Common myeloid progenitor, CD34-positive (primary cell): ENCODE measurements around the gene RALGAPA2.
A peak's percentile ranks its signal among the peaks of the same experiment; 100 is the strongest.
"Not testable (repeated sequence)": the region's sequence is repeated elsewhere in the genome, so short reads cannot be mapped to it uniquely, and the experiment has no call there.

Experiments used
- CTCF ChIA-PET: fragments of 350-600 bp; sonication (Branson Sonifier 250); formaldehyde crosslinking; loops from one replicate; lab custom pipeline; 2021; ENCODE audit warnings: antibody characterized with exemption; lab: Charles Lee
- POLR2A ChIA-PET: fragments of 350-600 bp; sonication (Branson Sonifier 250); formaldehyde crosslinking; loops from one replicate; lab custom pipeline; 2021; ENCODE audit warnings: antibody characterized with exemption; lab: Charles Lee
- DNase-seq, 3 donors: peaks; one replicate each; pipeline versions ENCODE4 v3.0.0 to v3.0.0-alpha.2; 2013
- H3K27ac ChIP-seq, 2 experiments: 1 replicate in 1 of 2; 2 replicates in 1 of 2; pipeline ENCODE4 v1.7.0; 2013; ENCODE audit warnings: inconsistent platforms in 2 of 2, low read length in 2 of 2, mild to moderate bottlenecking in 2 of 2, low read depth in 1 of 2, moderate library complexity in 1 of 2; ENCODE audit not compliant: severe bottlenecking in 2 of 2, insufficient read depth in 1 of 2, poor library complexity in 1 of 2
- H3K27me3 ChIP-seq, 5 experiments: replicated peaks in 2 of 5; 1 replicate in 3 of 5; 2 replicates in 2 of 5; pipeline versions ENCODE4 v1.6.1 to v1.7.0; 2013; ENCODE audit warnings: low read length in 4 of 5, mild to moderate bottlenecking in 2 of 5, moderate library complexity in 2 of 5, inconsistent platforms in 1 of 5; ENCODE audit not compliant: insufficient read depth in 5 of 5, control insufficient read depth in 4 of 5
- H3K36me3 ChIP-seq, 4 experiments: 1 replicate in 2 of 4; 2 replicates in 2 of 4; pipeline versions ENCODE4 v1.6.1 to v1.7.0; 2013; ENCODE audit warnings: low read length in 3 of 4, control low read depth in 1 of 4, mild to moderate bottlenecking in 1 of 4; ENCODE audit not compliant: control insufficient read depth in 4 of 4, insufficient read depth in 4 of 4
- H3K4me1 ChIP-seq, 4 experiments: 1 replicate in 3 of 4; 2 replicates in 1 of 4; pipeline versions ENCODE4 v1.6.1 to v1.7.1; 2013; ENCODE audit warnings: low read length in 3 of 4, mild to moderate bottlenecking in 3 of 4, control low read depth in 1 of 4, inconsistent platforms in 1 of 4, moderate library complexity in 1 of 4; ENCODE audit not compliant: control insufficient read depth in 4 of 4, insufficient read depth in 4 of 4; ENCODE audit errors: control extremely low read depth in 1 of 4
- H3K4me3 ChIP-seq, 7 experiments: 1 replicate in 4 of 7; 2 replicates in 3 of 7; pipeline versions ENCODE4 v1.5.1 to v1.7.0; 2013; ENCODE audit warnings: mild to moderate bottlenecking in 7 of 7, low read length in 6 of 7, moderate library complexity in 6 of 7, inconsistent platforms in 2 of 7, low read depth in 2 of 7, control low read depth in 1 of 7; ENCODE audit not compliant: insufficient read depth in 4 of 7, control insufficient read depth in 1 of 7; ENCODE audit errors: extremely low read depth in 1 of 7
- H3K9me3 ChIP-seq, 5 experiments: 1 replicate in 4 of 5; 2 replicates in 1 of 5; pipeline versions ENCODE4 v1.6.1 to v1.7.1; 2013; ENCODE audit warnings: low read length in 4 of 5, mild to moderate bottlenecking in 2 of 5, inconsistent platforms in 1 of 5, low read depth in 1 of 5, moderate library complexity in 1 of 5; ENCODE audit not compliant: control insufficient read depth in 4 of 5, insufficient read depth in 2 of 5; ENCODE audit errors: control extremely low read depth in 1 of 5
- WGBS: methylation state at CpG from one replicate; pipeline ENCODE4 v1.1.5; 2013; ENCODE audit not compliant: insufficient coverage; 5-methylcytosine and 5-hydroxymethylcytosine counted together

The RALGAPA2 gene

GRCh38 chr20:20362774-20363433, 349.5 kb downstream of the RALGAPA2 start:
- POLR2A ChIA-PET: interaction anchor here (1.0 kb wide), 1 partner anchor 9 kb away, joined by 5 read pairs; no protein-coding TSS in a partner anchor
- WGBS: 7% methylated on average over 9 of the region's 17 CpGs

GRCh38 chr20:20360464-20360863, 352.0 kb downstream of the RALGAPA2 start:
- peaks cover 0 to 3% (median 0%) of the 10 kb centered on the region in 5 experiments for H3K9me3 ChIP-seq
- 0% methylated on average over 3 of the region's 6 CpGs for WGBS
- peaks cover 0 to 22% (median 12%) of the 10 kb centered on the region in 4 experiments for H3K4me1 ChIP-seq
- DNase-seq: peak; percentile 60 to 81 (median 76)
- H3K4me3 ChIP-seq: no peak overlapping the region
- H3K27ac ChIP-seq: no peak overlapping the region
- ChIA-PET CTCF (interaction anchor here (1.1 kb wide), 3 partner anchors 11 to 96 kb away, joined by 3 to 4 read pairs (median 3); no protein-coding TSS in a partner anchor), POLR2A (no interaction called here)
- peaks cover 9 to 60% (median 41%) of the 10 kb centered on the region in 5 experiments for H3K27me3 ChIP-seq
- no peaks in the 10 kb centered on the region for H3K36me3 ChIP-seq

More at GRCh38 chr20:20362774-20363433, 349.5 kb downstream of the RALGAPA2 start:
- CTCF ChIA-PET: no interaction called here
- Histone ChIP-seq H3K27ac (no peak overlapping the region), H3K4me3 (no peak overlapping the region), H3K9me3 (no peaks in the 10 kb centered on the region), H3K27me3 (peaks cover 14 to 83% (median 45%) of the 10 kb centered on the region in 5 experiments), H3K4me1 (peaks cover 0 to 34% (median 23%) of the 10 kb centered on the region in 4 experiments), H3K36me3 (no peaks in the 10 kb centered on the region)
- DNase-seq: peak; percentile 43 to 67 (median 65)

- no peak overlapping the region for H3K4me3 ChIP-seq
- H3K9me3 ChIP-seq: peaks cover 0 to 3% (median 0%) of the 10 kb centered on the region in 5 experiments
- WGBS: 97% methylated on average over 4 of the region's 6 CpGs
- peaks cover 0 to 20% (median 8%) of the 10 kb centered on the region in 4 experiments for H3K4me1 ChIP-seq
- ChIA-PET CTCF (interaction anchor here (1.0 to 1.1 kb wide), 3 partner anchors 12 to 235 kb away, joined by 3 to 4 read pairs (median 3); no protein-coding TSS in a partner anchor), POLR2A (no interaction called here)
- peaks cover 9 to 52% (median 32%) of the 10 kb centered on the region in 5 experiments for H3K27me3 ChIP-seq
- no peak for DNase-seq
- no peaks in the 10 kb centered on the region for H3K36me3 ChIP-seq
- no peak overlapping the region for H3K27ac ChIP-seq
These were observed 352.8 kb downstream of the RALGAPA2 start for GRCh38 chr20:20359628-20360027.

GRCh38 chr20:20358801-20359200, 353.6 kb downstream of the RALGAPA2 start:
- peaks cover 0 to 8% (median 0%) of the 10 kb centered on the region in 5 experiments for H3K9me3 ChIP-seq
- no peaks in the 10 kb centered on the region for H3K36me3 ChIP-seq
- peaks cover 9 to 44% (median 28%) of the 10 kb centered on the region in 5 experiments for H3K27me3 ChIP-seq
- ChIA-PET POLR2A (no interaction called here), CTCF (interaction anchor here (0.8 to 1.1 kb wide), 2 partner anchors 12 to 24 kb away, joined by 3 read pairs; no protein-coding TSS in a partner anchor)
- no peak overlapping the region for H3K27ac ChIP-seq
- H3K4me3 ChIP-seq: no peak overlapping the region
- DNase-seq: no peak
- peaks cover 0 to 12% (median 4%) of the 10 kb centered on the region in 4 experiments for H3K4me1 ChIP-seq

- CTCF ChIA-PET, H3K4me1 ChIP-seq, DNase-seq, H3K4me3 ChIP-seq, H3K27ac ChIP-seq, POLR2A ChIA-PET, H3K36me3 ChIP-seq: not testable (repeated sequence)
- Histone ChIP-seq H3K27me3 (peaks cover under 1 to 12% (median 6%) of the 10 kb centered on the region in 5 experiments), H3K9me3 (peaks cover 0 to 15% (median 2%) of the 10 kb centered on the region in 5 experiments)
These were observed 356.9 kb downstream of the RALGAPA2 start for GRCh38 chr20:20355503-20355902.

- WGBS: 0% methylated on average over 1 of the region's 3 CpGs
These were observed 358.9 kb downstream of the RALGAPA2 start for GRCh38 chr20:20353576-20353975.

GRCh38 chr20:20344476-20344875, 368.0 kb downstream of the RALGAPA2 start:
- CTCF ChIA-PET: no interaction called here

More at GRCh38 chr20:20353576-20353975, 358.9 kb downstream of the RALGAPA2 start:
- POLR2A ChIA-PET: no interaction called here
- H3K27ac ChIP-seq: no peak overlapping the region
- no peaks in the 10 kb centered on the region for H3K4me1 ChIP-seq
- H3K27me3 ChIP-seq: peaks cover 0 to 4% (median 0%) of the 10 kb centered on the region in 5 experiments
- CTCF ChIA-PET: no interaction called here
- H3K36me3 ChIP-seq: no peaks in the 10 kb centered on the region
- peaks cover 0 to 18% (median 2%) of the 10 kb centered on the region in 5 experiments for H3K9me3 ChIP-seq
- DNase-seq: peak in 2 of 3 donors; percentile 62 to 73
- H3K4me3 ChIP-seq: no peak overlapping the region

More at GRCh38 chr20:20344476-20344875, 368.0 kb downstream of the RALGAPA2 start:
- no peak for DNase-seq
- Histone ChIP-seq H3K4me3 (no peak overlapping the region), H3K9me3 (peaks cover 0 to 15% (median 3%) of the 10 kb centered on the region in 5 experiments), H3K4me1 (peaks cover 0 to 6% (median 0%) of the 10 kb centered on the region in 4 experiments), H3K36me3 (no peaks in the 10 kb centered on the region), H3K27ac (no peak overlapping the region), H3K27me3 (peaks cover 0 to 4% (median 2%) of the 10 kb centered on the region in 5 experiments)
- WGBS: 100% methylated on average over 1 of the region's 4 CpGs
- POLR2A ChIA-PET: no interaction called here
